GM12891 (cell line): ENCODE measurements around the gene SLC3A2. TPM values are rescaled to one million over a fixed set of nuclear protein-coding genes. Genes with fewer than 3 reads are reported as not detected.
"Not testable (repeated sequence)": the region's sequence is repeated elsewhere in the genome, so short reads cannot be mapped to it uniquely, and the experiment has no call there.

ENCODE experiments used
- DNase-seq: peaks from one replicate; pipeline ENCODE4 v3.0.0; 2011; ENCODE audit warnings: low spot score; ENCODE audit not compliant: insufficient read length
- FAIRE-seq: peaks from 2 replicates; lab custom pipeline; 2011; peaks lifted over from hg19 to GRCh38; lab: Jason Lieb, UNC
- PAX5 ChIP-seq: IDR thresholded peaks from 2 replicates; pipeline ENCODE4 v1.6.1; 2011; ENCODE audit warnings: low read length, moderate library complexity, mild to moderate bottlenecking; ENCODE audit not compliant: insufficient read depth, severe bottlenecking
- POLR2A ChIP-seq: IDR thresholded peaks from 2 replicates; pipeline ENCODE4 v1.6.1; 2011; ENCODE audit warnings: low read depth, low read length, control low read depth
- POLR2AphosphoS5 ChIP-seq: IDR thresholded peaks from 2 replicates; pipeline ENCODE4 v1.6.1; 2011; ENCODE audit warnings: low read depth, low read length, control low read depth
- POU2F2 ChIP-seq: IDR thresholded peaks from 2 replicates; pipeline ENCODE4 v1.6.1; 2011; ENCODE audit warnings: low read depth, mild to moderate bottlenecking, control low read depth, low read length, moderate library complexity
- SPI1 ChIP-seq: IDR thresholded peaks from 2 replicates; pipeline ENCODE4 v1.6.1; 2011; ENCODE audit warnings: low read depth, low read length, control low read depth
- TAF1 ChIP-seq: IDR thresholded peaks from 2 replicates; pipeline ENCODE4 v1.6.1; 2011; ENCODE audit warnings: low read depth, low read length, control low read depth
- polyA plus RNA-seq: library from polyadenylated mRNA; unstranded; fragments of >200 nt; gene quantifications from one replicate; pipeline ENCODE4 v1.2.1, GENCODE V29; 2012; ENCODE audit warnings: low read depth, missing spikeins, inconsistent platforms; ENCODE audit not compliant: missing spikeins

Gene SLC3A2
- 96.7 TPM for polyA plus RNA-seq

GRCh38 chr11:62880803-62881578 lies at the start of gene SLC3A2:
SLC3A2 (plus strand) TSS chr11:62880896; CDS start chr11:62881024, 128 bp downstream.
- peak; percentile 78 for DNase-seq
- peak; percentile 80 for FAIRE-seq
- TF ChIP-seq POLR2AphosphoS5 (peak; percentile 97), SPI1 (no peak), TAF1 (peak; percentile 94), POLR2A (peak; percentile 98), POU2F2 (peak; percentile 81), PAX5 (no peak)

GRCh38 chr11:62830904-62831519 lies 49.7 kb upstream of the SLC3A2 start:
- DNase-seq, result no peak
- FAIRE-seq, result no peak

GRCh38 chr11:62831520-62832335 lies 49.0 kb upstream of the SLC3A2 start, which contains the start of gene STX5:
STX5 (minus strand) TSS chr11:62832051; CDS start chr11:62831243, 808 bp downstream.
- FAIRE-seq (peak; percentile 92), DNase-seq (peak; percentile 94)
- TF ChIP-seq POU2F2, result no peak
- TF ChIP-seq TAF1, result peak; percentile 86
- no peak; the same call in 1 of the 2 replicates for TF ChIP-seq POLR2AphosphoS5
- peak; percentile 86 for TF ChIP-seq POLR2A
- peak; percentile 63 for TF ChIP-seq SPI1
- TF ChIP-seq PAX5, result peak; percentile 33

More at GRCh38 chr11:62830904-62831519, 49.7 kb upstream of the SLC3A2 start:
- TF ChIP-seq SPI1 (no peak), POLR2AphosphoS5 (0 out of 2 replicates have a peak, but pooled peaks have one; percentile 32)

GRCh38 chr11:62832336-62833234 lies 48.1 kb upstream of the SLC3A2 start, which contains the start of gene TEX54:
TEX54 (minus strand) TSS chr11:62832841.
- TF ChIP-seq POLR2AphosphoS5, result peak; percentile 81
- TF ChIP-seq TAF1, result 0 out of 2 replicates have a peak, but pooled peaks have one; percentile 13
- TF ChIP-seq SPI1, result no peak
- TF ChIP-seq POU2F2, result peak; percentile 27; the same call in 1 of the 2 replicates
- no peak for TF ChIP-seq PAX5
- FAIRE-seq (no peak), DNase-seq (no peak)

GRCh38 chr11:62835336-62835735 lies 45.4 kb upstream of the SLC3A2 start:
- TF ChIP-seq POLR2AphosphoS5, result no peak
- no peak for TF ChIP-seq POLR2A
- TF ChIP-seq PAX5, result no peak
- no peak for TF ChIP-seq TAF1
- TF ChIP-seq SPI1, result no peak
- TF ChIP-seq POU2F2, result no peak
- FAIRE-seq, result no peak

GRCh38 chr11:62839050-62839945 lies 41.4 kb upstream of the SLC3A2 start, which contains the start of gene WDR74:
WDR74 (minus strand) TSS chr11:62839590; CDS start chr11:62839570, 20 bp downstream.
- DNase-seq, result peak; percentile 86
- FAIRE-seq, result peak; percentile 90
- TF ChIP-seq SPI1, result no peak
- TF ChIP-seq PAX5, result no peak
- TF ChIP-seq POLR2AphosphoS5, result peak; percentile 92
- peak; percentile 79 for TF ChIP-seq POU2F2
- TF ChIP-seq POLR2A, result peak; percentile 89
- peak; percentile 96 for TF ChIP-seq TAF1

More at GRCh38 chr11:62835336-62835735, 45.4 kb upstream of the SLC3A2 start:
- no peak for DNase-seq

GRCh38 chr11:62840721-62841360 lies 39.9 kb upstream of the SLC3A2 start:
- TF ChIP-seq PAX5, result peak; percentile 80
- not testable (repeated sequence) for DNase-seq, FAIRE-seq
